ENCODE measurements around the gene NFATC2IP.
"Not testable (repeated sequence)": the region's sequence is repeated elsewhere in the genome, so short reads cannot be mapped to it uniquely, and the experiment has no call there.

The NFATC2IP gene

DNA sequence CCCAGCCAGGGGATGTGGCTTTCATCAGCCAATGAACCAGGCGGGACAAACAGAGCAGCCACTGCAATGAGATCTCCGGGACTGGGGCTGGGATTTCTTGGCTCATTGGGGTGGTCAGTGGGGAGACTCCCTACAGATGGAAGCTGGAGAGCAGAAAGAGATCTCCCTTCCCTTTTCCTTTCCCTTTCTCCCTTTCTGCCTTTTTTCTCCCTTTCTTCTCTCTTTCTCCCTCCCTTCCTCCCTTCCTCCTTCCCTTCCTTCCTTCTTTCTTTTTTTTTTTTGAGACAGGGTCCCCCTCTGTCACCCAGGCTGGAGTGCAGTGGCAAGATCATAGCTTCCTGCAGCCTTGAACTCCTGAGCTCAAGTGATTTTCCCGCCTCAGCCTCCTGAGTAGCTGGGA, 48.1 kb downstream of the NFATC2IP start:
- no peak for DNase-seq (ENCODE audit: low read depth in 2 of 2)

DNA sequence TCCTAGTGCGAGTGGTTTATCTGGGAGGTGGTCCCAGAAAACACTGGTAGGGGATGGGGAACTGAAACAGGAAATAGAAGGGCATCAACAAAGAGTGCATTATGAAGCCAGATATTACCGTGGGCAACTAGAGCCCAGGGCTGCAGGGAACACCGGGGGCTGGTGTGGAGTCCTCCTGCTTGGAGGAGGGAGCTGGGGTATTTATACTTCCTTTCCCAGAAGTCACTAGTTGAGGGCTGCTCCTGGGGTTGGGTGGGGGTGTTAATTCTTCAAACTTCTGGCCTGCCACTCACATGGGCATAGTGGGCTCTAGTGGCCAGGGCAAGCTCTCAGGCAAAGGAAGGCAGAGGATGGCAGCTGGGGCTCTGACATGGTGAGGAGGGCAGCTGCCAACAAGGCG, 48.8 kb downstream of the NFATC2IP start:
- no peak for DNase-seq (ENCODE audit: low read depth in 2 of 2)

DNA sequence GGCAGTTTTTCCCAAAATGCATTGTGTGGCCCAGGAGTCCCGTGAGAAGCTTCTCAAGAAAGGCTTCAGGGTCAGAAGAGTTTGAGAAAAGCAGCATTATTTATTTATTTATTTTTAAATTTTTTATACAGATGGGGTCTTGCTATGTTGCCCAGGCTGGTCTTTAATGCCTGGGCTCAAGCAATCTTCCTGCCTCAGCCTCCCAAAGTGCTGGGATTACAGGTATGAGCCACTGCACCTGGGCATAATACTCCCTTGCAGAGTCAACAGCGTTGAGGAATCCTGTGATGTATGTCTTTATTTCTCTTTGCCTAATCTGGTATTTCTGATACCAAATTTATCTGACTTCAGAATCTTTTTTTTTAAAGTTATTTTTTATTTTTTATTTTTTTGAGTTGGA, 49.3 kb downstream of the NFATC2IP start:
- no peak for DNase-seq (ENCODE audit: low read depth in 2 of 2)

DNA sequence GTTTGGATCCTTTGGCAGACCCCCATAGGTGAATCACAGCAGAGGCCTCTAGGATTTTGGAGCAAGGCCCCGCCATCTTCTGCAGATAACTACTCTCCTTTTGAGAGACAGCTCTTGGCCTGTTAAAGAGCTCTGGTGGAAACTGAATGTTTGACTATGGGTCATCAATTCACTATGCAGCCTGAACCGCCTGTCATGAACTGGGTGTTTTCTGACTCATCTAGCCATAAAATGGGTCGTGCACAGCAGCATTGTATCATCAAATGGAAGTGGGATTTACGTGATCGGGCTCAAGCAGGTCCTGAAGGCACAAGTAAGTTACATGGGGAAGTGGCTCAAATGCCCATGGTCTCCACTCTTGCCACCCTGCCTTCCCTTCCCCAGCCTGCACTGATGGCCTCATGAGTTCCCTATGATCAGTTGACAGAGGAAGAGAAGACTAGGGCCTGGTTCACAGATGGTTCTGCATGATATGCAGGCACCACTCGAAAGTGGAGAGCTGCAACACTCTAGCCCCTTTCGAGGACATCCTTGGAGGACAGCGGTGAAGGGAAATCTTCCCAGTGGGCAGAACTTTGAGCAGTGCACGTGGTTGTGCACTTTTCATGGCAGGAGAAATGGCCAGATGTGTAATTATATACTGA, 53.9 kb downstream of the NFATC2IP start:
- not testable (repeated sequence) for DNase-seq (ENCODE audit: low read depth in 2 of 2)

DNA sequence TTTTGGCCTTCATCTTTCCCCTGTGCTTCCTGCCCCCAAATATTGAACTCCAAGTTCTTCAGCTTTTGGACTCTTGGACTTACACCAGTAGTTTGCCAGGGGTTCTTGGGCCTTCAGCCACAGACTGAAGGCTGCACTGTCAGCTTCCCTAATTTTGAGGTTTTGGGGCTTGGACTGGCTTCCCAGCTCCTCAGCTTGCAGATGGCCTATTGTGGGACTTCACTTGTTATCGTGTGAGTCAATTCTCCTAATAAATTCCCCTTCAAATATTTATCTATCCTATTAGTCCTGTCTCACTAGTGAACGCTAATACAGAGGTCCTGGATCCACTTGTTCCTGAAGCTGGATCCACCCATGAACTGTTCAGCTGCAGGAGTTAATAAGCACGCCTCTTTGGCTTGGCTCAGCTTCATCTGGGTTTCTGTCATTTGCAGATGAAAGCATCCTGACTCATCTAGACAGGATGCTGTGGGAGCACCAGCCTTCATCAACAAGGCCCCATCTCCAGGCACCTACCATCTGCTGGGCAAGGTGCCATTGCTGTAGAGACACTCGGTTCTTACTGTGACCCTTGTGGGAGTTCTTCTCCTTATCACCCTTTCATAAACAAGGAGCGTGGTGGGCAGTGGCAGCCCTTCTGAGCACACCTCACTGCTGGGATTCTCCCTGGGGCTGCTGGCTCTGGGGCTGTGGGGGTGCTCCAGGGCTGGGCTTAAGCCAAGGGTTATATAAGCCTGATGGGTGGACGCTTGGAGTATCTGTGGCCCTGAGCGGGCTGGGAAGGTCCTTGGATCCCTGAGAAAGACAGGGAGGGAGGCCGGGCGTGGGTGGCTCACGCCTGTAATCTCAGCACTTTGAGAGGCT, 57.2 kb downstream of the NFATC2IP start:
- peak in 1 of 2 donors; percentile 40 for DNase-seq (ENCODE audit: low read depth in 2 of 2)

DNA sequence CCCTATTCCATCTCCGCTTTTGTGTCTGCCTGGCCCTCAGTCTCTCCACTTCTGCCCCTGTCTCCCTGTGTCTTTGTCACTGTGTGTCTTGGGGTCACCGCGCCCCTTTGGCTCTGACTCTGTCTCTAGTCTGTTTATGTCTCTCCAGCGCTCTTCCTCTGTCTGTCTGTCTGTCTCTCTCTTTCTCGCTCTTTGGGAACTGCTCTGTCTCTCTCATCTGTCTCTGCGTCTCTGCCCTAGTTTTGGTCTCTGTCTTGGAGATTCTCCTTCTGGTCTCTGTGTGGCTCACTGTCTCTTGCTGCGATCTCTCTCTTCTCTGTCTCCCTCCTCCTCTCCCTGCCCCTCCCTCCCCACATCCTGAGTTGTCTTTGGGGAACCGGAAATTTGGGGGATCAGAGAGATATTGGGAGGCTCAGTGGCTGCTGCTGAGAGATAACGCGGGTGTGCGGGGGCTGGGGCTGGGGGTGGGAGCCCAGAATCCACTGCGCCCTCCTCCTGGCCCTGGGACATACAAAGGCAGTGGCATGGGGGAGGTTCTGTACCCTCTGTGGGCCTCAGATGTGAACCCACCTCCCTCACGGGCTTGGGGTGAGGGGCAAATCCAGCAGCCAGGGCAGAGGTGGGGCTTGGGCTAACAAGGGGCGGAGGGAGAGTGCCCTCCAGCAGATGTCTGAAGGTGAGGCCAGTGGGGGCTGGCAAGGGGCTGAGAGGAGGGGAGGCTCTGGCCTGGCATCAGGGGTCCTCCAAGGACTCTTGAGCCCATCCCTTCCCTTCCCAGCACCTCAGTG, 58.5 kb downstream of the NFATC2IP start:
- DNase-seq (ENCODE audit: low read depth in 2 of 2) = no peak

DNA sequence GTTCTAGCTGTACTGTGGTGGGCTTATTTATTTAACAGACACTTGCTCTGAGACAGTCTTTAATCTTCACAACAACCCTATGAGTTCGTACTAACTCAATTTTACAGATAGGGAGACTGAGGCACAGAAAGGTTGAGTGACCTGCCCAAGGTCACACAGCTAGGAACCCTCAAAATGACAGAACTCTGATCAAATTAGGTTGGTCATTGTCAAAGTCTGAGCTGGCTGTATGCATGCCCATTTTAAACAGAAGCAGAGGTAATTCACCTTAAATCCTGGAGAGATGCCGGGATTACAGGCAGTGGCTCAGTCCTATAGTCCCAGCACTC, 59.1 kb downstream of the NFATC2IP start:
- DNase-seq (ENCODE audit: low read depth in 2 of 2) = no peak

DNA sequence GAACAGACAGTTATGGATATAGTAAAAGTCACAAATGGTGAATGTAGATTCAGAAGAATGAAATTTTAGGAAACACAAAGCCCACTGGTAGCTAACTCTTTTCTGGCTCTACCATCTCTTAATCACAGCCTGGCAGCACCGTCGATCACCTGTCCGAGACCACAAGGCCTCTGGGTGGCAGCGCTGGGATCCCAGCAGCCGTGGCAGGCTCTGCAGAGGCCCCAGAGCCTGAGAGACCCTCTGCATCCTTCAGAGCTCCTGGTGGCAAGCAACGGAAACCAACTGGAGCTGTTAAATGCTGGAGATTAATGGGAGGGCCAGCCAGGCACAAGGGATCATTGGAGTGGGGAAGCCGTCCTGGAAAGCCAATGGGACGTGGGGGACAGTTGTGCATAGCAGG, 60.4 kb downstream of the NFATC2IP start:
- DNase-seq (ENCODE audit: low read depth in 2 of 2) = no peak

DNA sequence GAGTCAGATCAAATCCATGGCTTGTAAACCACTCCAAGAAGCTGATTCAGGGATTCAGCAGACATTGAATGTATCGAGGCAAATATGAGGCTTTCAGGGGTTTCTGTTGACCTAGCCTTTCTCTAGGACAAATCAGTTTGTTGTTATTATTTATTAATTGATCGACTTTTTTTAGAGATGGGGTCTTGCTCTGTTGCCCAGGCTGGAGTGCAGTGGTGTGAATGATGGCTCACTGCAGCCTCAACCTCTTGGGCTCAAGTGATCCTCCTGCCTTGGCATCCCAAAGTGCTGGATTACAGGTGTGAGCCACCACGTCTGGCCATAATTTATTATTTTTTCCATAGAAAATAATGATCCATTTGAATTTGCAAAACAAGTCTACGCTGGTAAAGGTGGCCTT, 61.1 kb downstream of the NFATC2IP start:
- DNase-seq (ENCODE audit: low read depth in 2 of 2) = no peak

DNA sequence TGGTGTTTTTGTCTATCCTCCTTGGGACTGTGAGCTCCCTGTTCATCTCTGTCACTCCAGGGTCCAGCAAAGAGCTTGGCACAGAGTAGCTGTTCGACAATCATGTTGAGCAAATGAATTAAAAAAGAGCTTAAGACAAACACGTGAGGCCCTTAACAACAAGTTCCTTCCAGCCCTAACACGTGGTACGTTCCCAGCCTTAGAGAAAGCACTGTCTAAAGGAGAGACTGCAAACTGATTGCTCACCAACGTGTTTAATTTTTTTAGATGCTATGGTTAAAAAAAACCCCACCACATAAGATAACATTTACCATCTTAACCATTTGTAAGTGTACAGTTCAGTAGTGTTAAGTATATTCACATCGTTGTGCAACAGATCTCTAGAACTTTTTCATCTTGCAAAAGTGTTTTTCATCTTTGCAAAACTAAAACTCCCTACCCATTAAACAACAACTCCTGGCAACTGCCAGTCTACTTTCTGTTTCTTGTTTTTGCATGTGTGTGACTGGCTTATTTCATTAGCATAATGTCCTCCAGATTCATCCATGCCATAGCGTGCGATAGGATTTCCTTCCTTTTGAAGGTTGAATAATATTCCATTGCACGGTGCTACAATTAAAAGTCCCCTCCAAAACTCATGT, 62.3 kb downstream of the NFATC2IP start:
- no peak for DNase-seq (ENCODE audit: low read depth in 2 of 2)

DNA sequence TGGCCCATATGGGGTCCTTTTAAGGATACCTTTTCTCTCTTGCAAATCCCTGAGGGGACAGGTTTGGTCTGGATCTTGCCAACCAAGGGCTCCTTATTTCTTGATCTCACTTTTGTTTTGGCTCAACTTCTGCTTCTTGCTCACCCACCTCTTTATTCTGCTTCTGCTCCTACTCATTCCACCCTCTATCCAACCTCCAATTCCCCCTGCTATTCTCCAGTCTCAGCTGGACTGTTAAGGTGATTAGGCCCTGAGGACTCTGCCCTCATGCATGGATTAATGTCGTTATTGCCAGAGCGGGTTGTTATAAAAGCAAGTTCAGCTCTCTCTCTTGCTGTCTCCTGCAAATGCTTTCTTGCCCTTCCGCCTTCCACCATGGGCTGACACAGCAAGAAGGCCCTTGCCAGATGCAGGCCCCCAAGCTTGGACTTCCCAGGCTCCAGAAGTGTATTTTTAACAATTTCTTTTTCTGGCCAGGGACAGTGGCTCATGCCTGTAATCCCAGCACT, 63.9 kb downstream of the NFATC2IP start:
- no peak for DNase-seq (ENCODE audit: low read depth in 2 of 2)
